GM23338 (cell line): Measurements from ENCODE around the gene MTHFSD. TPM values are rescaled to one million over a fixed set of nuclear protein-coding genes. Genes with fewer than 3 reads are reported as not detected.

Experiments
- ATAC-seq: fragments of 200-7000 bp; cut with Tn5 transposase; 3 replicates; pipeline ENCODE4 v1.9.1; 2020
- DNase-seq: peaks from one replicate; pipeline ENCODE4 v3.0.0-alpha.2; 2015; ENCODE audit warnings: low spot score
- H2AFZ ChIP-seq: fragments of 200-600 bp; sonication (generic); 2 replicates; pipeline ENCODE4 v1.8.0; 2016; ENCODE audit warnings: antibody characterized with exemption, mild to moderate bottlenecking, moderate library complexity
- H3F3A ChIP-seq: fragments of 200-600 bp; sonication (generic); replicated peaks from 2 replicates; pipeline ENCODE4 v1.8.0; 2017; ENCODE audit warnings: antibody characterized with exemption, mixed run types, low read depth
- H3K27ac ChIP-seq: fragments of 200-600 bp; sonication (generic); 2 replicates; pipeline ENCODE4 v1.6.1; 2016; ENCODE audit warnings: low read depth
- H3K27me3 ChIP-seq: fragments of 200-600 bp; sonication (generic); 2 replicates; pipeline ENCODE4 v1.8.0; 2016; ENCODE audit warnings: mild to moderate bottlenecking, mixed run types, moderate library complexity; ENCODE audit not compliant: insufficient read depth
- H3K36me3 ChIP-seq: fragments of 200-600 bp; sonication (generic); 2 replicates; pipeline ENCODE4 v1.8.0; 2016; ENCODE audit warnings: mild to moderate bottlenecking; ENCODE audit not compliant: insufficient read depth
- H3K4me1 ChIP-seq: fragments of 200-600 bp; sonication (generic); 2 replicates; pipeline ENCODE4 v1.8.0; 2016; ENCODE audit warnings: mild to moderate bottlenecking, moderate library complexity; ENCODE audit not compliant: insufficient read depth
- H3K4me2 ChIP-seq: fragments of 200-600 bp; sonication (generic); 2 replicates; pipeline ENCODE4 v1.7.1; 2017; ENCODE audit warnings: mixed run types
- H3K4me3 ChIP-seq: fragments of 200-600 bp; sonication (generic); 2 replicates; pipeline ENCODE4 v1.6.1; 2016; ENCODE audit warnings: mixed run types
- H3K79me2 ChIP-seq: fragments of 200-600 bp; sonication (generic); replicated peaks from 2 replicates; pipeline ENCODE4 v1.8.0; 2017; ENCODE audit warnings: mild to moderate bottlenecking; ENCODE audit not compliant: insufficient read depth
- H3K9me2 ChIP-seq: fragments of 200-600 bp; sonication (generic); 2 replicates; pipeline ENCODE4 v1.8.0; 2017; ENCODE audit not compliant: insufficient read depth
- H4K20me1 ChIP-seq: fragments of 200-600 bp; sonication (generic); replicated peaks from 2 replicates; pipeline ENCODE4 v1.8.0; 2017; ENCODE audit warnings: mild to moderate bottlenecking; ENCODE audit not compliant: insufficient read depth
- H3K27ac Mint-ChIP-seq: 2 replicates; pipeline ENCODE4 v1.8.0; 2020; ENCODE audit warnings: inconsistent platforms, mild to moderate bottlenecking, moderate library complexity, mixed read lengths
- H3K27me3 Mint-ChIP-seq: 3 replicates; pipeline ENCODE4 v1.8.0; 2022; ENCODE audit warnings: low read depth, mild to moderate bottlenecking, moderate library complexity, mixed read lengths, inconsistent platforms; ENCODE audit not compliant: insufficient read depth, poor library complexity
- H3K36me3 Mint-ChIP-seq: 3 replicates; pipeline ENCODE4 v1.8.0; 2021; ENCODE audit warnings: low read depth, mild to moderate bottlenecking, inconsistent platforms, moderate library complexity, mixed read lengths
- H3K4me1 Mint-ChIP-seq: 3 replicates; pipeline ENCODE4 v1.8.0; 2020; ENCODE audit warnings: mild to moderate bottlenecking, inconsistent platforms, mixed read lengths
- H3K4me3 Mint-ChIP-seq: 3 replicates; pipeline ENCODE4 v1.8.0; 2021; ENCODE audit warnings: moderate library complexity, mild to moderate bottlenecking, inconsistent platforms, mixed read lengths
- H3K9me3 Mint-ChIP-seq: 3 replicates; pipeline ENCODE4 v1.8.0; 2020; ENCODE audit warnings: moderate library complexity, mild to moderate bottlenecking, inconsistent platforms, mixed read lengths
- EZH2 ChIP-seq: fragments of 200-600 bp; sonication (generic); IDR thresholded peaks from one replicate; pipeline ENCODE4 v1.8.0; 2017; ENCODE audit warnings: antibody characterized with exemption, mild to moderate bottlenecking, low read depth; ENCODE audit not compliant: unreplicated experiment
- JUNB ChIP-seq: IDR thresholded peaks from one replicate; pipeline ENCODE4 v1.6.1; 2016; ENCODE audit warnings: antibody characterized with exemption; ENCODE audit not compliant: unreplicated experiment
- NANOG ChIP-seq: IDR thresholded peaks from 2 replicates; pipeline ENCODE4 v1.6.1; 2016; ENCODE audit warnings: antibody characterized with exemption, borderline replicate concordance
- POLR2AphosphoS5 ChIP-seq: IDR thresholded peaks from 2 replicates; pipeline ENCODE4 v1.6.1; 2016; ENCODE audit warnings: antibody characterized with exemption, low read depth
- STAT1 ChIP-seq: IDR thresholded peaks from one replicate; pipeline ENCODE4 v1.6.1; 2016; ENCODE audit warnings: antibody characterized with exemption; ENCODE audit not compliant: unreplicated experiment
- ZNF114 ChIP-seq: fragments of 250-450 bp; sonication (Bioruptor Pico); IDR thresholded peaks from 2 replicates; pipeline ENCODE4 v1.5.0; 2020; ENCODE audit warnings: mild to moderate bottlenecking, moderate library complexity
- polyA plus RNA-seq: library from polyadenylated mRNA; unstranded; fragments of >200 nt; fragmentation: Nextera tagmentation; extraction: Ambion mirVana; gene quantifications from 2 replicates; pipeline ENCODE4 v1.2.1, GENCODE V29; 2016
- total RNA-seq: library from RNA; depleted of rRNA; stranded (reverse); fragments of >200 nt; shearing (Covaris generic); gene quantifications from 2 replicates; pipeline ENCODE4 v1.2.3, GENCODE V29; 2014
- TF ChIP-seq, protein P1 (sequence below), 2 experiments: fragments of 200-600 bp in 1 of 2; sonication (generic) in 1 of 2; conservative IDR thresholded peaks; 2 replicates each; pipeline versions ENCODE4 v1.5.1 to v1.6.1; 2016 to 2017; ENCODE audit warnings: antibody characterized with exemption in 2 of 2, low read depth in 2 of 2, mild to moderate bottlenecking in 2 of 2, moderate library complexity in 1 of 2
- TF ChIP-seq, protein P2 (sequence below): IDR thresholded peaks from 2 replicates; pipeline ENCODE4 v1.6.1; 2016; ENCODE audit warnings: antibody characterized with exemption
- TF ChIP-seq, protein P3 (sequence below): IDR thresholded peaks from one replicate; pipeline ENCODE4 v1.6.1; 2018; ENCODE audit warnings: antibody characterized with exemption; ENCODE audit not compliant: unreplicated experiment

Gene MTHFSD
- total and polyA plus RNA-seq, 2 experiments from 2014 or later, result 7.2 to 8.1 TPM

DNA sequence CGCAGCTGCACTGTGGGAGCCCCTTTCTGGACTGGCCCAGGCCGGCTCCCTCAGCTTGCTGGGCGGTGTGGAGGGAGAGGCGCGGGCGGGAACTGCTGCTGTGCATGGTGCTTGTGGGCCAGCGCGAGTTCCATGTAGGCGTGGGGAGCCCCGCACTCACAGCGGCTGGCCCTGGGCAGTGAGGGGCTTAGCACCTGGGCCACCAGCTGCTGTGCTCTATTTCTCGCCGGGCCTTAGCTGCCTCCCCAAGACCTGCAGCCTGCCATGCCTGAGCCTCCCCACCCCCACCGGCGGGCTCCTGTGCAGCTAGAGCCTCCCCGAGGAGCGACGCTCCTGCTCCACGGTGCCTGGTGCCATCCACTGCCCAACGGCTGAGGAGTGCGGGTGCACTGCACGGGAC is 1.7 kb downstream of the MTHFSD start:
- TF ChIP-seq JUNB (no peak), ZNF114 (CRISPR knock-in tag) (no peak)
- TF ChIP-seq, protein P1, sequence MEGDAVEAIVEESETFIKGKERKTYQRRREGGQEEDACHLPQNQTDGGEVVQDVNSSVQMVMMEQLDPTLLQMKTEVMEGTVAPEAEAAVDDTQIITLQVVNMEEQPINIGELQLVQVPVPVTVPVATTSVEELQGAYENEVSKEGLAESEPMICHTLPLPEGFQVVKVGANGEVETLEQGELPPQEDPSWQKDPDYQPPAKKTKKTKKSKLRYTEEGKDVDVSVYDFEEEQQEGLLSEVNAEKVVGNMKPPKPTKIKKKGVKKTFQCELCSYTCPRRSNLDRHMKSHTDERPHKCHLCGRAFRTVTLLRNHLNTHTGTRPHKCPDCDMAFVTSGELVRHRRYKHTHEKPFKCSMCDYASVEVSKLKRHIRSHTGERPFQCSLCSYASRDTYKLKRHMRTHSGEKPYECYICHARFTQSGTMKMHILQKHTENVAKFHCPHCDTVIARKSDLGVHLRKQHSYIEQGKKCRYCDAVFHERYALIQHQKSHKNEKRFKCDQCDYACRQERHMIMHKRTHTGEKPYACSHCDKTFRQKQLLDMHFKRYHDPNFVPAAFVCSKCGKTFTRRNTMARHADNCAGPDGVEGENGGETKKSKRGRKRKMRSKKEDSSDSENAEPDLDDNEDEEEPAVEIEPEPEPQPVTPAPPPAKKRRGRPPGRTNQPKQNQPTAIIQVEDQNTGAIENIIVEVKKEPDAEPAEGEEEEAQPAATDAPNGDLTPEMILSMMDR (conservative IDR thresholded peaks at IDR 0.05; ENCODE audit: low read depth in 2 of 2), result 0 out of 4 replicates have a peak, but pooled peaks of 1 of the 2 experiments have one; percentile 7
- Histone ChIP-seq H3K36me3 (peaks cover 4% of the 10 kb centered on the region; the same call in 1 of the 2 replicates), H3F3A (no peaks in the 10 kb centered on the region), H4K20me1 (no peaks in the 10 kb centered on the region), H2AFZ (no peak overlapping the region), H3K27me3 (no peaks in the 10 kb centered on the region), H3K4me1 (no peaks in the 10 kb centered on the region), H3K27ac (no peak overlapping the region), H3K4me2 (no peak overlapping the region), H3K4me3 (no peak overlapping the region), H3K79me2 (no peaks in the 10 kb centered on the region), H3K9me2 (peaks cover 2% of the 10 kb centered on the region; the same call in 1 of the 2 replicates)
- Mint-ChIP-seq H3K4me3 (no peak overlapping the region), H3K27ac (no peak overlapping the region), H3K9me3 (peaks cover 5% of the 10 kb centered on the region; the same call in 1 of the 3 replicates), H3K27me3 (peaks cover 10% of the 10 kb centered on the region), H3K4me1 (peaks cover 6% of the 10 kb centered on the region), H3K36me3 (peaks cover 6% of the 10 kb centered on the region; the same call in 2 of the 3 replicates)
- DNase-seq, result peak; percentile 5
- ATAC-seq, result no peak

DNA sequence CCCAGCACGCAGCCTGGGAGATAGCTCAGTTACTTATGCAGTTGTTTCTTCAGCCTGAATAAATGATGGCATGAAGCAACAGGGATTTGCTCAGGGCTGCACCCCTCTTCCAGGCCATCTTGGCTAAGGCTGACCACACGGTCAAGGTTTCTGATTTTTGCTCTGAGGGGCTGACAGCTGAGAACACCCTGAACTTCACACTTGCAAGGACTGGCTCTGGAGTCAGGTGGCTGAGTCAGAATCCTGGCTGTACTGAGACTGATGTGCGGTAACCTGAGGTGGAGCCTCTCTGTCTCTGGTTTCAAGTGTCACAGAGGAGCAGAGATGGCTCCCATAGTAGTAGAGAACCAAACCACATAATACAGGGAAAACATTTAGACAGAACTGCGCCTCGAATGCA is 4.8 kb downstream of the MTHFSD start:
- H3K27ac Mint-ChIP-seq, result no peak overlapping the region
- Histone ChIP-seq H3K4me1 (no peaks in the 10 kb centered on the region), H3F3A (no peaks in the 10 kb centered on the region), H2AFZ (no peak overlapping the region), H3K4me2 (no peak overlapping the region), H3K4me3 (no peak overlapping the region), H3K27ac (no peak overlapping the region), H3K27me3 (no peaks in the 10 kb centered on the region), H4K20me1 (no peaks in the 10 kb centered on the region), H3K9me2 (peaks cover 2% of the 10 kb centered on the region; the same call in 1 of the 2 replicates), H3K36me3 (peaks cover 4% of the 10 kb centered on the region; the same call in 1 of the 2 replicates), H3K79me2 (no peaks in the 10 kb centered on the region)
- peaks cover 6% of the 10 kb centered on the region for H3K4me1 Mint-ChIP-seq
- H3K9me3 Mint-ChIP-seq, result peaks cover 5% of the 10 kb centered on the region; the same call in 1 of the 3 replicates
- no peak for ATAC-seq
- DNase-seq, result no peak
- peaks cover 6% of the 10 kb centered on the region; the same call in 2 of the 3 replicates for H3K36me3 Mint-ChIP-seq
- no peak overlapping the region for H3K4me3 Mint-ChIP-seq
- H3K27me3 Mint-ChIP-seq, result peaks cover 7% of the 10 kb centered on the region
- TF ChIP-seq POLR2AphosphoS5 (no peak), EZH2 (no peak), STAT1 (no peak), NANOG (no peak), ZNF114 (CRISPR knock-in tag) (no peak)
- TF ChIP-seq, protein P2, sequence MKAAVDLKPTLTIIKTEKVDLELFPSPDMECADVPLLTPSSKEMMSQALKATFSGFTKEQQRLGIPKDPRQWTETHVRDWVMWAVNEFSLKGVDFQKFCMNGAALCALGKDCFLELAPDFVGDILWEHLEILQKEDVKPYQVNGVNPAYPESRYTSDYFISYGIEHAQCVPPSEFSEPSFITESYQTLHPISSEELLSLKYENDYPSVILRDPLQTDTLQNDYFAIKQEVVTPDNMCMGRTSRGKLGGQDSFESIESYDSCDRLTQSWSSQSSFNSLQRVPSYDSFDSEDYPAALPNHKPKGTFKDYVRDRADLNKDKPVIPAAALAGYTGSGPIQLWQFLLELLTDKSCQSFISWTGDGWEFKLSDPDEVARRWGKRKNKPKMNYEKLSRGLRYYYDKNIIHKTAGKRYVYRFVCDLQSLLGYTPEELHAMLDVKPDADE, result no peak
- TF ChIP-seq, protein P1 (conservative IDR thresholded peaks at IDR 0.05; ENCODE audit: low read depth in 2 of 2), result no peak
- TF ChIP-seq, protein P3, sequence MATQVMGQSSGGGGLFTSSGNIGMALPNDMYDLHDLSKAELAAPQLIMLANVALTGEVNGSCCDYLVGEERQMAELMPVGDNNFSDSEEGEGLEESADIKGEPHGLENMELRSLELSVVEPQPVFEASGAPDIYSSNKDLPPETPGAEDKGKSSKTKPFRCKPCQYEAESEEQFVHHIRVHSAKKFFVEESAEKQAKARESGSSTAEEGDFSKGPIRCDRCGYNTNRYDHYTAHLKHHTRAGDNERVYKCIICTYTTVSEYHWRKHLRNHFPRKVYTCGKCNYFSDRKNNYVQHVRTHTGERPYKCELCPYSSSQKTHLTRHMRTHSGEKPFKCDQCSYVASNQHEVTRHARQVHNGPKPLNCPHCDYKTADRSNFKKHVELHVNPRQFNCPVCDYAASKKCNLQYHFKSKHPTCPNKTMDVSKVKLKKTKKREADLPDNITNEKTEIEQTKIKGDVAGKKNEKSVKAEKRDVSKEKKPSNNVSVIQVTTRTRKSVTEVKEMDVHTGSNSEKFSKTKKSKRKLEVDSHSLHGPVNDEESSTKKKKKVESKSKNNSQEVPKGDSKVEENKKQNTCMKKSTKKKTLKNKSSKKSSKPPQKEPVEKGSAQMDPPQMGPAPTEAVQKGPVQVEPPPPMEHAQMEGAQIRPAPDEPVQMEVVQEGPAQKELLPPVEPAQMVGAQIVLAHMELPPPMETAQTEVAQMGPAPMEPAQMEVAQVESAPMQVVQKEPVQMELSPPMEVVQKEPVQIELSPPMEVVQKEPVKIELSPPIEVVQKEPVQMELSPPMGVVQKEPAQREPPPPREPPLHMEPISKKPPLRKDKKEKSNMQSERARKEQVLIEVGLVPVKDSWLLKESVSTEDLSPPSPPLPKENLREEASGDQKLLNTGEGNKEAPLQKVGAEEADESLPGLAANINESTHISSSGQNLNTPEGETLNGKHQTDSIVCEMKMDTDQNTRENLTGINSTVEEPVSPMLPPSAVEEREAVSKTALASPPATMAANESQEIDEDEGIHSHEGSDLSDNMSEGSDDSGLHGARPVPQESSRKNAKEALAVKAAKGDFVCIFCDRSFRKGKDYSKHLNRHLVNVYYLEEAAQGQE, result no peak
